Mesodermal cell (in vitro differentiated cells): ENCODE results near the gene ADAMTS9.

Experiments used
- H3K27ac ChIP-seq: 2 replicates; pipeline ENCODE4 v1.7.0; 2013; ENCODE audit warnings: mild to moderate bottlenecking, low read depth, low read length, moderate library complexity; ENCODE audit not compliant: severe bottlenecking
- H3K36me3 ChIP-seq: 2 replicates; pipeline ENCODE4 v1.7.1; 2013; ENCODE audit warnings: mild to moderate bottlenecking, low read length, moderate library complexity; ENCODE audit not compliant: control insufficient read depth, insufficient read depth
- H3K4me1 ChIP-seq: one replicate; pipeline ENCODE4 v1.7.1; 2013; ENCODE audit warnings: mild to moderate bottlenecking, low read length; ENCODE audit not compliant: insufficient read depth, control insufficient read depth, poor library complexity, severe bottlenecking
- H3K4me3 ChIP-seq: 2 replicates; pipeline ENCODE4 v1.7.0; 2013; ENCODE audit warnings: low read length, control low read depth, mild to moderate bottlenecking; ENCODE audit not compliant: insufficient read depth, poor library complexity, severe bottlenecking; ENCODE audit errors: extremely low read depth
- H3K9me3 ChIP-seq: 2 replicates; pipeline ENCODE4 v1.7.1; 2013; ENCODE audit warnings: mild to moderate bottlenecking, low read length, moderate library complexity; ENCODE audit not compliant: control insufficient read depth
- WGBS, 2 experiments: methylation state at CpG; one replicate each; pipeline ENCODE4 v1.1.5; 2013; ENCODE audit warnings: missing lambda C conversion rate in 2 of 2; ENCODE audit not compliant: insufficient coverage in 2 of 2; 5-methylcytosine and 5-hydroxymethylcytosine counted together

ADAMTS9 gene

DNA sequence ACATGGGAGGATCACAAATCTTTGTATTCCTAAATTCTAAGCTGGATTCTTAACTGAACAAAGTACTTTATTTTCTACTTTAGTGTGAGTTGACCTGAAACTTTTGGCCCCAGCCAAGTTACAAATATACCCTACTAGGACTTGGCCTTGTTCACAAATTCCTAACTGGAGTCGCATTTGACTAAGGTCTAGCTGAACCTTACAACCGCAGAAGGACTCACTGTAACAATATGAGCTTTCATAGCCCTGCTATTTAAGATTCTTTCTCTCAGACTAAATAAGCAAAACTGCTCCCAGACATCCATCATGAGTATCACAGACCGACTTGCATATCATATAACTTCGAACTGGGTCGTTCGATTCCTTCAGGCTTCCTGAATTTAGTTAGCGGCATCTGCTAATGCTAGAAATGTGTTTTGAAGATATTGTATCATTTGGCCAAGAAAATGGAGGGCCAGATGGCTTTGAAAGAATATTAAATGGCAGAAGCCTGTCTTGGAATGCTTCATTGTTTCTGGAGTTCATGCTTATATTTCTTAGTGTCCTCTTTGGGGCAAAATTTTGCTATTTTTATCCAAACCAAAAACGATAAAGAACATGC lies 28.4 kb upstream of the ADAMTS9 start:
- Histone ChIP-seq H3K4me3 (no peak overlapping the region), H3K9me3 (no peaks in the 10 kb centered on the region), H3K27ac (no peak overlapping the region), H3K36me3 (no peaks in the 10 kb centered on the region), H3K4me1 (no peaks in the 10 kb centered on the region)
- 96 to 98% methylated on average over 5 to 7 of the region's 8 CpGs for WGBS, 2 experiments

DNA sequence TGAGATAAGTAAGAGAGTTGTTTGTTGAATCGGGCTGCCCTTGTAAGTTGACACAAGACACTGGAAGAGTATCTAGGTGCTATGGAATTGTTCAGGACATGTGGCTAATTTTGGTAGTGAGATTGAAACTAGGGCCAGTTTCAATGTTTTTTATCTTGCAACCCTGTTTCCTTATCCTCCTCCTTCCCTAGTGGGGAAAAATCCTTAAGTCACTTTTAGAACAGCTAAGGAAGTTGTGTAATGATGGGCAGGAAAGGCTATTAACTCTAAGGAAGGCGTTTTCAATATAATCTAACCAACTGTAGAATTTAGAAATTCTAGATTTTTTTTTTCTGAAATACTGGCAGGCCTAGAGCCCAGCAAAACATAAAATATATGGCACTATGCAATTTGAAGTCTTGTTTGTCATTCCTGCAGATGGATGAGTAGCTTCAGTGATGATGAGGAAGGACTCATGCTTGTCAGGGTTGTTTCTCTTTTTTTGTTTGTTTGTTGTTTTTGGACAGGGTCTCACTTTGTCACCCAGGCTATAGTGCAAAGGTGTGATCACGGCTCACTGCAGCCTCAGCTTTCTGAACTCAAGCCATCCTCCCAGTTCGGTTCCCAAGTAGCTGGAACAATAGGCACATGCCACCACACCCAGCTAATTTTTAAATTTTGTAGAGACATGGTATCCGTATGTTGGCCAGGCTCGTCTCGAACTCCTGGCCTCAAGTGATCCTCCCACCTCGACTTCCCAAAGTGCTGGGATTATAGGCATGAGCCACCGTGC lies 27.6 kb upstream of the ADAMTS9 start:
- Histone ChIP-seq H3K27ac (no peak overlapping the region), H3K4me1 (no peaks in the 10 kb centered on the region), H3K9me3 (no peaks in the 10 kb centered on the region), H3K4me3 (no peak overlapping the region), H3K36me3 (no peaks in the 10 kb centered on the region)
- 72 to 87% methylated on average over 3 to 6 of the region's 9 CpGs for WGBS, 2 experiments

DNA sequence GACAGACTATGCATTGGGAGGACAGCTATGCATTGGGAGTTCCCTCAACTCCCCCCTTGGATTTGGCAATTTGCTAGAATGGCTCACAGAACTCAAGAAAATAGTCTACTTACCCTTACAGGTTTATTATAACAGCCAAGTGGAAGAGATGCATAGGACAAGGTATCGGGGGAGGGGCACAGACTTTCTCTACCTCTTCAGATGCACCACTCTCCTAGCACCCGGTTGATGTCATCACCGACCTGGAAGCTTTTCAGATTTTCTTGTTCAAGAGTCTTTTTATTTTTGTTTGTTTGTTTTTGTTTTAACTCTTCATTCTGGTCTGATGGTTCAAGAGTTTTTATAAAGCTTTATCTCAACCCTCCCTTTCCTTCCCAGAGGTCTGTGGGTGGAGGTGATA lies 20.7 kb upstream of the ADAMTS9 start:
- Histone ChIP-seq H3K27ac (no peak overlapping the region), H3K9me3 (no peaks in the 10 kb centered on the region)
- WGBS, 2 experiments = 100% methylated on average over 1 of the region's 3 CpGs; no CpG with 5 or more reads in 1 of the 2 experiments

DNA sequence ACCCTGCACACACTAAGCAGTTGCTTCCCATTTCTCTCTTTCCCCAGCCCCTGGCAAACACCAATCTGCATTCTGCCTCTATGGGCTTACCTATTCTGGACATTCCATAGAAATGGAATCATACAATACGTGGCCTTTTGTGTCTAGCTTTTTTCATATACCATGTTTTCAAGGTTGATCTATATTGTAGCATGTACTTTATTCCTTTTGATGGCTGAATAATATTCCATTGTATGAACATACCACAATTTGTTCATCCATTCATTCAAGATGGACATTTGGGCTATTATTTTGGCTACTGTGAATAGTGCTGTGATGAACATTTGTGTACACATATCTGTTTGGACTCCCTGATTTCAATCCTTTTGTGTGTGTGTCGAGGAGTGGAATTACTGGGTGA lies 18.1 kb upstream of the ADAMTS9 start:
- 100% methylated on average over 1 of the region's 2 CpGs; no CpG with 5 or more reads in 1 of the 2 experiments for WGBS, 2 experiments

More for the DNA sequence above, 20.7 kb upstream of the ADAMTS9 start:
- Histone ChIP-seq H3K36me3 (no peaks in the 10 kb centered on the region), H3K4me3 (no peak overlapping the region), H3K4me1 (no peaks in the 10 kb centered on the region)

DNA sequence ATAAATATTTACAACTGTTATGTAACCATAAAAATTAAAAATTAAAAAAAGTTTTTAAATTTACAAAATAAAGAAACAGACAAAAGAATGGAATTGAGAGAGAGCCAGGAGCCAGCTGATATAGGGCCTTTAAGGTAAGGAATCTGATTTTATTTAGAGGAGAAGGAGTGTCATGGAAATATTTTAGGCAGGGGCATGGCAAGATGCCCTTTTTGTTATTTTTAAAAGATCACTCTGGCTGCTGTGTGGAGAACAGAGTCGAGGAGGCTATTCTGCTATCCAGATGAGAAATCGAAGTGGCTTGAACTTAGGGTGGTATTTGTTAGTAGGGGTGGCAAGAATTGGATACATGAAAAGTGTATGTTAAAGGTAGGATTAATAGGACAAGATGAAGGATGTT lies 9.1 kb upstream of the ADAMTS9 start:
- Histone ChIP-seq H3K36me3 (no peaks in the 10 kb centered on the region), H3K4me3 (no peak overlapping the region), H3K9me3 (no peaks in the 10 kb centered on the region), H3K4me1 (peaks cover 3% of the 10 kb centered on the region), H3K27ac (no peak overlapping the region)
- WGBS, 2 experiments = 93% methylated on average over 2 of the region's 2 CpGs

More for the DNA sequence above, 18.1 kb upstream of the ADAMTS9 start:
- H3K4me1 ChIP-seq = no peaks in the 10 kb centered on the region
- no peaks in the 10 kb centered on the region for H3K9me3 ChIP-seq
- no peak overlapping the region for H3K4me3 ChIP-seq
- H3K36me3 ChIP-seq = no peaks in the 10 kb centered on the region
- H3K27ac ChIP-seq = no peak overlapping the region

DNA sequence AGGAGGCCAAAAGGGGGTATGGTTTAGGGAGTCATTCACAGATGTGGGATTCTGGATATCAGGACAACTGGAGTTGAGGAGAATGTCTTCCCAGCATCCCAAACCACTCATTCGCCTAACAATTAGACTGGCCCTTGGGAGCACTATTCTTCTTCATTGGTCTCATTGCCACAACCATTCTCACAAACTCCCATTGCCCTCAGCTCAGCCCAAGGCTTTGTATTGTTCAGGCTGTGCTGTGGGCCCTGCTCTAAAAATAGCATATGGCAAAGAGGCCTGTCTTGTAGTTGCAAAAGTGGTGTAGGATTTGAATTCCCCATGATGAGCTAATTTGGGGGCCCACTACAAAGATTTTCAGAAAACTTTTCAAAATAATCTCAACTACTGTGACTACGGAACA lies 6.3 kb upstream of the ADAMTS9 start:
- 100% methylated on average over 1 of the region's 2 CpGs; no CpG with 5 or more reads in 1 of the 2 experiments for WGBS, 2 experiments
- H3K36me3 ChIP-seq = no peaks in the 10 kb centered on the region

DNA sequence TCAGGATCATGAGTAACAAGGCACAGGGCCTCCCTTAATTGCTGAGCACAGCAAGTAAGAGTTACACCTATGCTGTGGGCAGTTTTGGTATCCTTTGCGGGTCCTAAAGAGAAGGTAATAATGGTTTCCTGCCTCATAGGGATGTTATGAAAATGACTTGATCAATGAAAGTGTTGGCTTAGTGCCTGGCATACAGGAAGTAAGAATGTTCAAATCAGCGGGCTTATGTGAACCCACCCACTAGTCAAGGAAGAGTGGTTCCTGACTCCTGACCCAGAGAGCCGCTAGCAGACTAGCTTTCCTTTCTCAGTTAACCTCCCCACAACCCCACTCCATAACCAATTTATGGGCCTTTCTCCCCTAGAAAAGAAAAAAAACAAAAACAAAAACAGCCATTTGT lies 5.2 kb upstream of the ADAMTS9 start:
- H3K4me1 ChIP-seq = peaks cover 12% of the 10 kb centered on the region
- H3K27ac ChIP-seq = no peak overlapping the region
- no peaks in the 10 kb centered on the region for H3K36me3 ChIP-seq
- 75 to 96% methylated on average over 2 of the region's 3 CpGs for WGBS, 2 experiments
- no peak overlapping the region for H3K4me3 ChIP-seq
- no peaks in the 10 kb centered on the region for H3K9me3 ChIP-seq

More for the DNA sequence above, 6.3 kb upstream of the ADAMTS9 start:
- Histone ChIP-seq H3K4me1 (peaks cover 12% of the 10 kb centered on the region), H3K4me3 (no peak overlapping the region), H3K9me3 (no peaks in the 10 kb centered on the region), H3K27ac (no peak overlapping the region)

DNA sequence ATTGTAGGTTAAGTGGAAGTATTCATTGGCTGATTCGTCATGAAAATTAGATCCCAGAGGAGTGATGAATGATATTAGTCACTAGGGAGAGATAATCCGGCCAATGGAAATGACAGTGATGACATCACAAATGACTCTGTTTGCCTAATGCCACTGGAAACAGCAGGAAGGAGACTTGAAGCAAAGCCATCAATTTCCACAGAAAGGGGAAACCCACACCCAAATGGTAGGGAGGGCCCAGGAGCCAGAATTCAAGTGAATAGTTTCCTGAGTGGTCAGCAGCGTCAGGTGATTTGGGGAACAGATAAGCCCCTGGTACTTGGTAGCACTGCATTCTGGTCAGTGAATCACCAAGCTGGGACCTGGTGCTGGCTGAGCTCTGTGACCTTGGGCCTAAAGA lies 3.3 kb upstream of the ADAMTS9 start:
- Histone ChIP-seq H3K9me3 (no peaks in the 10 kb centered on the region), H3K4me3 (no peak overlapping the region), H3K36me3 (no peaks in the 10 kb centered on the region), H3K27ac (peak overlapping the region; percentile 51), H3K4me1 (peaks cover 12% of the 10 kb centered on the region)
- WGBS, 2 experiments = 72 to 74% methylated on average over 3 of the region's 3 CpGs

DNA sequence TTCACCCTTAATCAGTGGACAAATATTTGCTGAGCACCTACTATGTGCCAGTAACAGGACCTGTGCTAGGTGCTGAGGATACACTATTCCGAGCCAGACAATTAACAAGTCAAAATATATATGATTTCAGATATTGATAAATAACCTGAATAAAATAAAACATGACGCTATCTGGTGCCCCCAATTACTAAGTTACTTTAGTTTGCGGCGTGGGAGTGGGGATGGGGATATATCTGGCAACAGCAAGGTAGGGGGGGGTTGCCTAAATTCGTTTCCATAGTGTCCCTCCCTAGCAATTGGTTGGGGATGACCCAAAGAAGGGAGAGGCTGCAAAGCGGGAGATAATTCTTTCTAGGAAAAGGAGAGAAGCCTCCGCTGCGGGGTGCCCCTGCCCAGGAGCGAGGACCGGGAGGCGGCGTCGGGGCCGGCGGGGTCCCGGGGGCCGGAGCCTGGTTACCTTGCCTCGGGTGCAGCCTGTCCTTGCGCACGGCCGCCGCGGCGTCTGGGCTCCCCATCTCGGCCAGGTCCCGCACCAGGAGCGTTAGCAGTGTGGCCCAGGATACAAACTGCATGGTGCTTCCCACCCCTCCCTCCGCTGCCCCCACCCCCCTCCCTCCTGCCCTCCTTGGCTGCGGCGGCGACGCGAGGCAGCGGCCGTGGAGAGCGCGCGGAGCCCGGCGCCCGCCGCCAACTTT lies 567 bp downstream of the ADAMTS9 start:
- peaks cover 22% of the 10 kb centered on the region for H3K36me3 ChIP-seq
- peak overlapping the region; percentile 94 for H3K27ac ChIP-seq
- H3K4me1 ChIP-seq = peaks cover 18% of the 10 kb centered on the region
- peak overlapping the region; percentile 68 for H3K4me3 ChIP-seq
- 0% methylated on average over 11 to 23 of the region's 42 CpGs for WGBS, 2 experiments
- no peaks in the 10 kb centered on the region for H3K9me3 ChIP-seq

DNA sequence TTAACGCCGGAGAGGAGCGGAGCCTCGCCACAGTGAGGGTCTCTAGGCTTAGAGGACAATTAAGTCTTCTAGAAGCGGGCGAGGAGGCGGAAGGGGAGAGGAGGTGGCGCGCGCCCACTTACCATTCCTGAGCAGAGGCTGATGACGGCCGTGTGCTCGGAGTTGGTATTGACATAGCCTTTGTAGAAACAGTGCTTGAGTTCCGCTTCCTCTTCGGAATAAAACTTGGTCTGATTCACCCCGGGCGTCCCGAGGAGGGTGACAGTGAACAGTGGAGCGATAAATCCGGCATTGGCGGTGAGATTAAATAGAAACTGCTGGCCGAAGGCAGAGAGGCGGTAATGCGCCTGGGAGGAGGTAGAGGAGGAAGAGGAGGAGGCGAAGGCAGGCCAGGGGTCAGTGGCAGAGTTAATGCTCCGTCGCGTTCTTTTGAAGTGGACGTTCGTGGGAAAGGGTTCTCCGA lies 1.3 kb downstream of the ADAMTS9 start:
- H3K27ac ChIP-seq = peak overlapping the region; percentile 94
- peaks cover 18% of the 10 kb centered on the region for H3K4me1 ChIP-seq
- WGBS, 2 experiments = 0 to 1% methylated on average over 28 to 29 of the region's 31 CpGs
- H3K9me3 ChIP-seq = no peaks in the 10 kb centered on the region
- peak overlapping the region; percentile 68 for H3K4me3 ChIP-seq
- H3K36me3 ChIP-seq = peaks cover 30% of the 10 kb centered on the region
